Stimulated activated CD4-positive, alpha-beta T cell treated with anti-CD3 and anti-CD28 coated beads, TNF-alpha, amount 100 ng/mL, for 1 hour (primary cell): Measurements from ENCODE around the gene CASP1.
"Not testable (repeated sequence)": the region's sequence is repeated elsewhere in the genome, so short reads cannot be mapped to it uniquely, and the experiment has no call there.

Source experiments
- DNase-seq, 3 donors: peaks; one replicate each; pipeline ENCODE4 v3.0.0-alpha.2; 2020; ENCODE audit warnings: low read depth in 3 of 3, low spot score in 1 of 3

The CASP1 gene

GRCh38 chr11:105034813-105035620 is at the start of gene CASP1:
Gene CASP1, minus strand, starts transcription at chr11:105035144. Its CDS starts 31 bp downstream, at chr11:105035113.
- DNase-seq = no peak

GRCh38 chr11:105081412-105082150 is 46.6 kb upstream of the CASP1 start:
- DNase-seq = no peak

- not testable (repeated sequence) for DNase-seq
Observed at GRCh38 chr11:105080171-105080906, 45.4 kb upstream of the CASP1 start.

GRCh38 chr11:105078283-105078682 is 43.3 kb upstream of the CASP1 start:
- DNase-seq = no peak

- DNase-seq = not testable (repeated sequence)
Observed at GRCh38 chr11:105077141-105077790, 42.3 kb upstream of the CASP1 start.

GRCh38 chr11:105074166-105074530 is 39.2 kb upstream of the CASP1 start:
- DNase-seq = no peak

GRCh38 chr11:105073456-105074165 is 38.7 kb upstream of the CASP1 start:
- DNase-seq = no peak

GRCh38 chr11:105072080-105072479 is 37.1 kb upstream of the CASP1 start:
- DNase-seq = not testable (repeated sequence)

- no peak for DNase-seq
Observed at GRCh38 chr11:105071089-105071732, 36.3 kb upstream of the CASP1 start.

GRCh38 chr11:105070306-105070705 is 35.4 kb upstream of the CASP1 start:
- DNase-seq = no peak

GRCh38 chr11:105069749-105070148 is 34.8 kb upstream of the CASP1 start:
- DNase-seq = not testable (repeated sequence)

- DNase-seq = not testable (repeated sequence)
Observed at GRCh38 chr11:105063245-105063941, 28.4 kb upstream of the CASP1 start.

GRCh38 chr11:105057432-105057831 is 22.5 kb upstream of the CASP1 start:
- DNase-seq = no peak

GRCh38 chr11:105056446-105056845 is 21.5 kb upstream of the CASP1 start:
- no peak for DNase-seq

GRCh38 chr11:105054723-105055493 is 20.0 kb upstream of the CASP1 start:
- no peak for DNase-seq

- DNase-seq = no peak
Observed at GRCh38 chr11:105052487-105052886, 17.5 kb upstream of the CASP1 start.

- no peak for DNase-seq
Observed at GRCh38 chr11:105051559-105051958, 16.6 kb upstream of the CASP1 start.

GRCh38 chr11:105049481-105049880 is 14.5 kb upstream of the CASP1 start:
- no peak for DNase-seq
